ENCODE measurements around the gene TBC1D4. TPM values are rescaled to one million over a fixed set of nuclear protein-coding genes. Genes with fewer than 3 reads are reported as not detected.

TBC1D4 gene, protein sequence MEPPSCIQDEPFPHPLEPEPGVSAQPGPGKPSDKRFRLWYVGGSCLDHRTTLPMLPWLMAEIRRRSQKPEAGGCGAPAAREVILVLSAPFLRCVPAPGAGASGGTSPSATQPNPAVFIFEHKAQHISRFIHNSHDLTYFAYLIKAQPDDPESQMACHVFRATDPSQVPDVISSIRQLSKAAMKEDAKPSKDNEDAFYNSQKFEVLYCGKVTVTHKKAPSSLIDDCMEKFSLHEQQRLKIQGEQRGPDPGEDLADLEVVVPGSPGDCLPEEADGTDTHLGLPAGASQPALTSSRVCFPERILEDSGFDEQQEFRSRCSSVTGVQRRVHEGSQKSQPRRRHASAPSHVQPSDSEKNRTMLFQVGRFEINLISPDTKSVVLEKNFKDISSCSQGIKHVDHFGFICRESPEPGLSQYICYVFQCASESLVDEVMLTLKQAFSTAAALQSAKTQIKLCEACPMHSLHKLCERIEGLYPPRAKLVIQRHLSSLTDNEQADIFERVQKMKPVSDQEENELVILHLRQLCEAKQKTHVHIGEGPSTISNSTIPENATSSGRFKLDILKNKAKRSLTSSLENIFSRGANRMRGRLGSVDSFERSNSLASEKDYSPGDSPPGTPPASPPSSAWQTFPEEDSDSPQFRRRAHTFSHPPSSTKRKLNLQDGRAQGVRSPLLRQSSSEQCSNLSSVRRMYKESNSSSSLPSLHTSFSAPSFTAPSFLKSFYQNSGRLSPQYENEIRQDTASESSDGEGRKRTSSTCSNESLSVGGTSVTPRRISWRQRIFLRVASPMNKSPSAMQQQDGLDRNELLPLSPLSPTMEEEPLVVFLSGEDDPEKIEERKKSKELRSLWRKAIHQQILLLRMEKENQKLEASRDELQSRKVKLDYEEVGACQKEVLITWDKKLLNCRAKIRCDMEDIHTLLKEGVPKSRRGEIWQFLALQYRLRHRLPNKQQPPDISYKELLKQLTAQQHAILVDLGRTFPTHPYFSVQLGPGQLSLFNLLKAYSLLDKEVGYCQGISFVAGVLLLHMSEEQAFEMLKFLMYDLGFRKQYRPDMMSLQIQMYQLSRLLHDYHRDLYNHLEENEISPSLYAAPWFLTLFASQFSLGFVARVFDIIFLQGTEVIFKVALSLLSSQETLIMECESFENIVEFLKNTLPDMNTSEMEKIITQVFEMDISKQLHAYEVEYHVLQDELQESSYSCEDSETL (N-terminal part only)
- total RNA-seq (2022; extraction: Qiagen RNA extraction; ENCODE audit: low read depth), result 12.6 to 15.7 TPM (median 15.2 TPM) in 5 replicates

DNA sequence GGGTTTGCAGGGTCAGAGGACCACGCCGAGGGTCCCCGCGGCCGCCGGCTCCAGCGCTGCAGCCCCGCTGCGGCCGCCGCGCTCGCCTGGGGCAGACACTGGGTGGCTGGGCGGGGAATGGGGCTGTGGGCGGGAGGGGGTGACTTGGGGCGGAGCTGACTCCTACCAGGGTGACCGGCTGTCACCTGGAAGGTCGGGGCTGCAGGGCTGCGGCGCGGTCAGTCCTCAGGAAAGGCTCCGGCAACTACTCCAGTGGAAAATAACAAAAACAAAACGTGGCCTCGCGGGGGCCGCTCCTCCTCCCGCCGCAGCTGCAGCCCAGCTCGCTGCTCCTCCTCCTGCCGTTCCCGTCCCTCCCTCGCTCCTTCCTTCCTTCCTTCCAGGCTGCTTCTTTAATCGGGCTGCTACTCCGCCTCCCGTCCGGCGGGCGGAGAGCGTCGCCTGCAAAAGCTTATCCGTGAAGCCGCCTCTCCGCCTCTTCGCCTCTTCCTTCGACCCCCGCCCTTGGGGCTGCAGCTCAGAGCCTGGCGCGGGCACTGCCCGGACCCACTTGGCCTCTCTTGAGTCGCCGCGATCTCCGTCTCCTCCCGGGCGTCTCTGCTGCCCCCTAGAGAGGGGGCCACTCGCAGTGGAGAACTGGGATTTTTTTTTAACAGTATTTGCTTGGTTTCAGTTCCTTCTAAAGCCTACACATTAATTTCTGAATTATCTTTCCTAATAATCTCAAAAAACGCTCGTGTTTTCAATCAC is at the start of gene TBC1D4:
TBC1D4 (minus strand) TSS at position 100 of the 750 bp plus-strand sequence. CDS start 402 bp downstream, outside the sequence.

Other genes with a start within 250 kb of the TBC1D4 start
- 137 to 163 TPM (median 152 TPM) in 5 replicates for gene COMMD6, start 55.7 kb upstream of the TBC1D4 start, total RNA-seq (2022; extraction: Qiagen RNA extraction; ENCODE audit: low read depth)
- 45.8 to 51.1 TPM (median 50.7 TPM) in 5 replicates for gene UCHL3, start 67.6 kb upstream of the TBC1D4 start, total RNA-seq (2022; extraction: Qiagen RNA extraction; ENCODE audit: low read depth)
- gene LMO7, start 154.2 kb upstream of the TBC1D4 start, total RNA-seq (2022; extraction: Qiagen RNA extraction; ENCODE audit: low read depth), result 36.0 to 53.6 TPM (median 41.3 TPM) in 5 replicates